ENCODE measurements around the gene ELOVL6.

DNA sequence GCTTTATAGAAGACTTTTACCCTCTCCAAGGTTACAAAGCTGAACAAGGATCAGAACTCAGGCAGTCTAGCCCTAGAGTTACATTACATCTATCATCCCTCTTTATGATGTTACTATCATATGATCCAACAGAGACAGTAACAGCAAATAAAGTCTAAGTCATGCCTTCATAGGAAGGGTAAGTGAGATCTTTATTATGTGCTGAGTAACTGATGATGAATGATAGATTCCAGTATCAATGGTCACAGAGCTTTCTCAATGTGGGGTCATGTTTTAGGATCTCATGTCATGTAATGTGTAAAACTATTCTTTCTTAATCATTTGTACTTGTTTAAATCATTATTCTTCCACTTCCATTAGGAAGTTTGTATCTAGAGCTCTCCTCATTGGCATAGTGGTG, 22.8 kb downstream of the ELOVL6 start:
- TF ChIP-seq CTCF (IDR thresholded peaks at IDR 0.05; ENCODE audit: insufficient read depth, low read depth, low read length) (no peak), EZH2 (IDR thresholded peaks at IDR 0.05; ENCODE audit: insufficient read depth, low read length) (no peak)
